Measurements from ENCODE around the gene KCNK4. TPM values are rescaled to one million over a fixed set of nuclear protein-coding genes. Genes with fewer than 3 reads are reported as not detected.
"Not testable (repeated sequence)": the region's sequence is repeated elsewhere in the genome, so short reads cannot be mapped to it uniquely, and the experiment has no call there.

The KCNK4 gene
- total RNA-seq, 1 experiment from 2014 or later: 1.1 TPM

DNA sequence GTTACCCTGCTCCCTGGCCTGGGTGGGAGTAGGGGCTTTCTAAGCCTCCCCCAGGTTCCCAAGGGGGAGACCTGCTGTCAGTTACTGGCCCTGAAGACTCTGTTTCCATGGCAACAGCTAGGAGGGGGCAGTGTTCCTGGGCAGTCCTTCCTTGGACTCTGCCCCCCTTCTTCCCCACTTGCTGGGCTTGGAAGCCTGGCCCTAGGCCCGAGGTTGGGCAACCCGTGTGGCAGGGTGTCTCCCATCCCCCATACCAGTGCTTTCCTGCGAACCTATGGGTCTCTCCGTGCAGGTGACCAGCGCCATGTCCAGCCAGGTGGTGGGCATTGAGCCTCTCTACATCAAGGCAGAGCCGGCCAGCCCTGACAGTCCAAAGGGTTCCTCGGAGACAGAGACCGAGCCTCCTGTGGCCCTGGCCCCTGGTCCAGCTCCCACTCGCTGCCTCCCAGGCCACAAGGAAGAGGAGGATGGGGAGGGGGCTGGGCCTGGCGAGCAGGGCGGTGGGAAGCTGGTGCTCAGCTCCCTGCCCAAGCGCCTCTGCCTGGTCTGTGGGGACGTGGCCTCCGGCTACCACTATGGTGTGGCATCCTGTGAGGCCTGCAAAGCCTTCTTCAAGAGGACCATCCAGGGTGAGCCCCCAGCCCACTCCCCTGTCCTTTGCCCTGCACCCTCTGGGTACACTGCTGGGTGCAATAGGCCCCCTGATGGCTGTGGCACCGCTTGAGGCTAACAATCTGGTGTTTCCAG is 15.9 kb downstream of the KCNK4 start:
- ChIA-PET CTCF (interaction anchor here (0.6 kb wide), 1 partner anchor 22 kb away, joined by 3 read pairs; no protein-coding TSS in a partner anchor), POLR2A (interaction anchor here (1.1 kb wide), 1 partner anchor 10 kb away, joined by 8 read pairs; the partner anchor contains the start of genes PRDX5 and TRMT112)
- no peaks in the 10 kb centered on the region for H3K36me3 ChIP-seq (ENCODE audit: control insufficient read depth, insufficient read depth, low read length)
- no peak for TF ChIP-seq POLR2AphosphoS5 (IDR thresholded peaks at IDR 0.05; ENCODE audit: low read depth, low read length)
- no peak for TF ChIP-seq TCF7L2 (IDR thresholded peaks at IDR 0.05; ENCODE audit: low read depth, low read length)
- TF ChIP-seq, protein P1, sequence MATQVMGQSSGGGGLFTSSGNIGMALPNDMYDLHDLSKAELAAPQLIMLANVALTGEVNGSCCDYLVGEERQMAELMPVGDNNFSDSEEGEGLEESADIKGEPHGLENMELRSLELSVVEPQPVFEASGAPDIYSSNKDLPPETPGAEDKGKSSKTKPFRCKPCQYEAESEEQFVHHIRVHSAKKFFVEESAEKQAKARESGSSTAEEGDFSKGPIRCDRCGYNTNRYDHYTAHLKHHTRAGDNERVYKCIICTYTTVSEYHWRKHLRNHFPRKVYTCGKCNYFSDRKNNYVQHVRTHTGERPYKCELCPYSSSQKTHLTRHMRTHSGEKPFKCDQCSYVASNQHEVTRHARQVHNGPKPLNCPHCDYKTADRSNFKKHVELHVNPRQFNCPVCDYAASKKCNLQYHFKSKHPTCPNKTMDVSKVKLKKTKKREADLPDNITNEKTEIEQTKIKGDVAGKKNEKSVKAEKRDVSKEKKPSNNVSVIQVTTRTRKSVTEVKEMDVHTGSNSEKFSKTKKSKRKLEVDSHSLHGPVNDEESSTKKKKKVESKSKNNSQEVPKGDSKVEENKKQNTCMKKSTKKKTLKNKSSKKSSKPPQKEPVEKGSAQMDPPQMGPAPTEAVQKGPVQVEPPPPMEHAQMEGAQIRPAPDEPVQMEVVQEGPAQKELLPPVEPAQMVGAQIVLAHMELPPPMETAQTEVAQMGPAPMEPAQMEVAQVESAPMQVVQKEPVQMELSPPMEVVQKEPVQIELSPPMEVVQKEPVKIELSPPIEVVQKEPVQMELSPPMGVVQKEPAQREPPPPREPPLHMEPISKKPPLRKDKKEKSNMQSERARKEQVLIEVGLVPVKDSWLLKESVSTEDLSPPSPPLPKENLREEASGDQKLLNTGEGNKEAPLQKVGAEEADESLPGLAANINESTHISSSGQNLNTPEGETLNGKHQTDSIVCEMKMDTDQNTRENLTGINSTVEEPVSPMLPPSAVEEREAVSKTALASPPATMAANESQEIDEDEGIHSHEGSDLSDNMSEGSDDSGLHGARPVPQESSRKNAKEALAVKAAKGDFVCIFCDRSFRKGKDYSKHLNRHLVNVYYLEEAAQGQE (IDR thresholded peaks at IDR 0.05; ENCODE audit: insufficient read depth in 1 of 2, low read depth in 2 of 2, low read length in 1 of 2): no peak
- no peak for TF ChIP-seq SIN3A (IDR thresholded peaks at IDR 0.05; ENCODE audit: borderline replicate concordance, insufficient read depth, low read depth, low read length)
- TF ChIP-seq, protein P2, sequence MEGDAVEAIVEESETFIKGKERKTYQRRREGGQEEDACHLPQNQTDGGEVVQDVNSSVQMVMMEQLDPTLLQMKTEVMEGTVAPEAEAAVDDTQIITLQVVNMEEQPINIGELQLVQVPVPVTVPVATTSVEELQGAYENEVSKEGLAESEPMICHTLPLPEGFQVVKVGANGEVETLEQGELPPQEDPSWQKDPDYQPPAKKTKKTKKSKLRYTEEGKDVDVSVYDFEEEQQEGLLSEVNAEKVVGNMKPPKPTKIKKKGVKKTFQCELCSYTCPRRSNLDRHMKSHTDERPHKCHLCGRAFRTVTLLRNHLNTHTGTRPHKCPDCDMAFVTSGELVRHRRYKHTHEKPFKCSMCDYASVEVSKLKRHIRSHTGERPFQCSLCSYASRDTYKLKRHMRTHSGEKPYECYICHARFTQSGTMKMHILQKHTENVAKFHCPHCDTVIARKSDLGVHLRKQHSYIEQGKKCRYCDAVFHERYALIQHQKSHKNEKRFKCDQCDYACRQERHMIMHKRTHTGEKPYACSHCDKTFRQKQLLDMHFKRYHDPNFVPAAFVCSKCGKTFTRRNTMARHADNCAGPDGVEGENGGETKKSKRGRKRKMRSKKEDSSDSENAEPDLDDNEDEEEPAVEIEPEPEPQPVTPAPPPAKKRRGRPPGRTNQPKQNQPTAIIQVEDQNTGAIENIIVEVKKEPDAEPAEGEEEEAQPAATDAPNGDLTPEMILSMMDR (IDR thresholded peaks at IDR 0.05): no peak
- H3K4me3 ChIP-seq (ENCODE audit: low read depth in 2 of 2, low read length in 2 of 2): peak overlapping the region; percentile 72 to 80
- H3K27me3 ChIP-seq (ENCODE audit: control insufficient read depth, insufficient read depth, low read length): no peaks in the 10 kb centered on the region
- ATAC-seq (no peak), DNase-seq (ENCODE audit: low read depth, low spot score) (no peak)
- H3K4me1 ChIP-seq (ENCODE audit: control insufficient read depth, insufficient read depth, low read length): peaks cover 15% of the 10 kb centered on the region
- intact Hi-C loops (cut with micrococcal nuclease; ENCODE audit: unreplicated experiment): loop anchor here (10.0 kb wide), 1 partner anchor 62 kb away; the partner anchor contains the start of genes FKBP2 and PPP1R14B
- in situ Hi-C loops (cut with HindIII; ENCODE audit: low pct_unique_long_range_greater_than_20kb, low sequenced_read_pairs): no loop called here
- H3K27ac ChIP-seq (ENCODE audit: low read length): peak overlapping the region; percentile 77
- BruUV-seq (replicated peaks): no TSS peak
- no peaks in the 10 kb centered on the region for H3K9me3 ChIP-seq (ENCODE audit: control insufficient read depth, insufficient read depth, low read depth, low read length)

DNA sequence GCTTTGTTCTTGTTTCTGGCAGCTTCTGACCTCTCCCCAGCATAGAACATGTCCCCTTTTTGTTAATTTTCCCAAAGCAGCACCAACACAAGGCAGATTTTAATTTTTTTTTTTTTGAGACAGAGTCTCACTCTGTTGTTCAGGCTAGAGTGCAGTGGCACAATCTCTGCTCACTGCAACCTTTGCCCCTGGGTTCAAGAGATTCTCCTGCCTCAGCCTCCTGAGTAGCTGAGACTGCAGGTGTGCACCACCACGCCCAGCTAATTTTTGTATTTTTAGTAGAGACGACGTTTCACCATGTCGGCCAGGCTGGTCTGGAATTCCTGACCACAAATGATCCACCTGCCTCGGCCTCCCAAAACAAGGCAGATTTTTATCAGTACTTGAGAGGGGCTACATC is 16.7 kb downstream of the KCNK4 start:
- CTCF ChIA-PET; BruUV-seq (replicated peaks); POLR2A ChIA-PET; H3K9me3 ChIP-seq (ENCODE audit: control insufficient read depth, insufficient read depth, low read depth, low read length); H3K4me3 ChIP-seq (ENCODE audit: low read depth in 2 of 2, low read length in 2 of 2); DNase-seq (ENCODE audit: low read depth, low spot score); H3K36me3 ChIP-seq (ENCODE audit: control insufficient read depth, insufficient read depth, low read length); ATAC-seq; H3K27me3 ChIP-seq (ENCODE audit: control insufficient read depth, insufficient read depth, low read length); in situ Hi-C loops (cut with HindIII; ENCODE audit: low pct_unique_long_range_greater_than_20kb, low sequenced_read_pairs): not testable (repeated sequence)
- peaks cover 15% of the 10 kb centered on the region for H3K4me1 ChIP-seq (ENCODE audit: control insufficient read depth, insufficient read depth, low read length)
- intact Hi-C loops (cut with micrococcal nuclease; ENCODE audit: unreplicated experiment): loop anchor here (10.0 kb wide), 1 partner anchor 63 kb away; the partner anchor contains the start of genes FKBP2 and PPP1R14B
- H3K27ac ChIP-seq (ENCODE audit: low read length): peak overlapping the region; percentile 41; the same call in 1 of the 2 replicates

DNA sequence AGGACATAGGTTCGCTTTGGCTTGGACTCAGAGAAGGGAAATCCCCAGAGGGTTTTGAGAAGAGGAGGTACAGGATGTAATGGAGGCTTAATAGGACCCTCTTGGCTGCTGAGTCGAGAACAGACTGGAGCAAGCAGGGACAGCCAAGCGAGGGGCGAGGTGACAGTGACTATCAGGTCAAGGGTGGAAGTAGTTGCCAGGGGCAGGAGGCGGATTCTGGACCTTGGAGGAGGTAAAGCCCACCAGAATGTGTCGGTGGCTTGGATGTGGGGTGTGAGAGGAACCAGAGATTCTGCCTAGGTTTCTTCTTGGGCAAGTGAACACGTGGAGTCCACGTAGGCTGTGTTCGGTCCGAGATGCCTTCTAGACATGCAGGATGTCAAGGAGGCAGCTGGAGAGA is 21.8 kb downstream of the KCNK4 start:
- ChIA-PET CTCF (interaction anchor here (0.5 to 1.4 kb wide), 4 partner anchors 42 to 296 kb away, joined by 5 to 12 read pairs (median 7); no protein-coding TSS in a partner anchor), POLR2A (no interaction called here)
- intact Hi-C loops (cut with micrococcal nuclease; ENCODE audit: unreplicated experiment) (no loop called here), in situ Hi-C loops (cut with HindIII; ENCODE audit: low pct_unique_long_range_greater_than_20kb, low sequenced_read_pairs) (no loop called here)
- no TSS peak for BruUV-seq (replicated peaks)
- Histone ChIP-seq H3K4me3 (ENCODE audit: low read depth in 2 of 2, low read length in 2 of 2) (no peak overlapping the region), H3K36me3 (ENCODE audit: control insufficient read depth, insufficient read depth, low read length) (peaks cover 2% of the 10 kb centered on the region; the same call in 1 of the 2 replicates), H3K9me3 (ENCODE audit: control insufficient read depth, insufficient read depth, low read depth, low read length) (no peaks in the 10 kb centered on the region), H3K27me3 (ENCODE audit: control insufficient read depth, insufficient read depth, low read length) (no peaks in the 10 kb centered on the region), H3K27ac (ENCODE audit: low read length) (no peak overlapping the region), H3K4me1 (ENCODE audit: control insufficient read depth, insufficient read depth, low read length) (peaks cover 16% of the 10 kb centered on the region)
- ATAC-seq (no peak), DNase-seq (ENCODE audit: low read depth, low spot score) (no peak)
- TF ChIP-seq TCF7L2 (IDR thresholded peaks at IDR 0.05; ENCODE audit: low read depth, low read length): no peak
- no peak for TF ChIP-seq SIN3A (IDR thresholded peaks at IDR 0.05; ENCODE audit: borderline replicate concordance, insufficient read depth, low read depth, low read length)
- no peak for TF ChIP-seq POLR2AphosphoS5 (IDR thresholded peaks at IDR 0.05; ENCODE audit: low read depth, low read length)
- TF ChIP-seq, protein P1 (IDR thresholded peaks at IDR 0.05; ENCODE audit: insufficient read depth in 1 of 2, low read depth in 2 of 2, low read length in 1 of 2): no peak
- TF ChIP-seq, protein P2 (IDR thresholded peaks at IDR 0.05): no peak
